Glutamatergic neuron (in vitro differentiated cells): ENCODE results near the gene GRIN1. TPM values are rescaled to one million over a fixed set of nuclear protein-coding genes. Genes with fewer than 3 reads are reported as not detected.

Source experiments
- DNase-seq: peaks from one replicate; pipeline ENCODE4 v3.0.0; 2022
- H3K27ac Mint-ChIP-seq: one replicate; pipeline ENCODE4 v1.8.0; 2020; ENCODE audit warnings: mild to moderate bottlenecking, mixed read lengths, inconsistent platforms; ENCODE audit not compliant: unreplicated experiment
- H3K27me3 Mint-ChIP-seq: one replicate; pipeline ENCODE4 v1.8.0; 2020; ENCODE audit warnings: mild to moderate bottlenecking, moderate library complexity, mixed read lengths, inconsistent platforms; ENCODE audit not compliant: unreplicated experiment
- H3K36me3 Mint-ChIP-seq: one replicate; pipeline ENCODE4 v1.8.0; 2020; ENCODE audit warnings: mild to moderate bottlenecking, mixed read lengths, inconsistent platforms; ENCODE audit not compliant: unreplicated experiment
- H3K4me1 Mint-ChIP-seq: one replicate; pipeline ENCODE4 v1.8.0; 2020; ENCODE audit warnings: mild to moderate bottlenecking, low read depth, mixed read lengths, inconsistent platforms; ENCODE audit not compliant: unreplicated experiment
- H3K4me3 Mint-ChIP-seq: one replicate; pipeline ENCODE4 v1.8.0; 2020; ENCODE audit warnings: mild to moderate bottlenecking, mixed read lengths, inconsistent platforms; ENCODE audit not compliant: unreplicated experiment
- H3K9me3 Mint-ChIP-seq: one replicate; pipeline ENCODE4 v1.8.0; 2020; ENCODE audit warnings: mild to moderate bottlenecking, moderate library complexity, mixed read lengths, inconsistent platforms; ENCODE audit not compliant: unreplicated experiment
- CTCF ChIP-seq: fragments of 200-600 bp; sonication (generic); IDR thresholded peaks from one replicate; pipeline ENCODE4 v1.5.0; 2021; ENCODE audit not compliant: partially characterized antibody, unreplicated experiment
- total RNA-seq: library from RNA; stranded (reverse); fragmentation: NEBNext Ultra II Directional; extraction: Animal tissue kit (Norgen Biotek cat#: 25700); gene quantifications from one replicate; pipeline ENCODE4 v1.2.1, GENCODE V29; 2021; ENCODE audit not compliant: unreplicated experiment

GRIN1 gene
- total RNA-seq, 1 donor from 2014 or later = 5.5 TPM

- Mint-ChIP-seq H3K27ac (no peak overlapping the region), H3K36me3 (no peaks in the 10 kb centered on the region), H3K9me3 (no peaks in the 10 kb centered on the region), H3K4me3 (no peak overlapping the region), H3K27me3 (peaks cover 2% of the 10 kb centered on the region), H3K4me1 (no peaks in the 10 kb centered on the region)
- no peak for TF ChIP-seq CTCF
- no peak for DNase-seq
Observed at GRCh38 chr9:137194909-137195308, 56.0 kb downstream of the GRIN1 start.

GRCh38 chr9:137195525-137196220, 56.7 kb downstream of the GRIN1 start:
- Mint-ChIP-seq H3K4me3 (no peak overlapping the region), H3K27ac (no peak overlapping the region), H3K4me1 (no peaks in the 10 kb centered on the region), H3K27me3 (peaks cover 2% of the 10 kb centered on the region), H3K9me3 (no peaks in the 10 kb centered on the region), H3K36me3 (no peaks in the 10 kb centered on the region)
- no peak for TF ChIP-seq CTCF
- DNase-seq = no peak

GRCh38 chr9:137198051-137198901, 59.3 kb downstream of the GRIN1 start:
- no peaks in the 10 kb centered on the region for H3K36me3 Mint-ChIP-seq
- TF ChIP-seq CTCF = no peak
- H3K4me1 Mint-ChIP-seq = peaks cover 4% of the 10 kb centered on the region
- no peak for DNase-seq
- H3K27me3 Mint-ChIP-seq = peaks cover 5% of the 10 kb centered on the region
- H3K9me3 Mint-ChIP-seq = peaks cover 3% of the 10 kb centered on the region
- H3K4me3 Mint-ChIP-seq = no peak overlapping the region
- H3K27ac Mint-ChIP-seq = no peak overlapping the region

GRCh38 chr9:137198902-137199283, 59.9 kb downstream of the GRIN1 start:
- peaks cover 4% of the 10 kb centered on the region for H3K4me1 Mint-ChIP-seq
- H3K27me3 Mint-ChIP-seq = peaks cover 5% of the 10 kb centered on the region
- no peak for DNase-seq
- no peak overlapping the region for H3K4me3 Mint-ChIP-seq
- H3K36me3 Mint-ChIP-seq = no peaks in the 10 kb centered on the region
- H3K27ac Mint-ChIP-seq = no peak overlapping the region
- TF ChIP-seq CTCF = no peak
- H3K9me3 Mint-ChIP-seq = peaks cover 3% of the 10 kb centered on the region
